Left ventricle myocardium inferior (tissue), 1 donor: Measurements from ENCODE around the gene UBA6. TPM values are rescaled to one million over a fixed set of nuclear protein-coding genes. Genes with fewer than 3 reads are reported as not detected.

Experiments used
- DNase-seq: peaks from one replicate; pipeline ENCODE4 v3.0.0-alpha.2; 2020
- H3K27ac ChIP-seq: fragments of 200-600 bp; replicated peaks from 2 replicates; pipeline ENCODE4 v1.8.0; 2021
- H3K27me3 ChIP-seq: fragments of 200-600 bp; 2 replicates; pipeline ENCODE4 v1.8.0; 2021; ENCODE audit warnings: low read depth
- H3K36me3 ChIP-seq: fragments of 200-600 bp; 2 replicates; pipeline ENCODE4 v1.8.0; 2021
- H3K4me1 ChIP-seq: fragments of 200-600 bp; 2 replicates; pipeline ENCODE4 v1.8.0; 2021
- H3K4me3 ChIP-seq: fragments of 200-600 bp; 2 replicates; pipeline ENCODE4 v1.8.0; 2021; ENCODE audit warnings: mild to moderate bottlenecking, moderate library complexity
- H3K9me3 ChIP-seq: fragments of 200-600 bp; replicated peaks from 2 replicates; pipeline ENCODE4 v1.8.0; 2021
- CTCF ChIP-seq: fragments of 200-600 bp; IDR thresholded peaks from 2 replicates; pipeline ENCODE4 v1.8.0; 2021; ENCODE audit warnings: antibody characterized with exemption, mild to moderate bottlenecking, borderline replicate concordance
- intact Hi-C: fragments of 100-400 bp; cut with micrococcal nuclease; formaldehyde crosslinking; loops from one replicate; pipeline ENCODE4 v1.11.0; 2022
- long read RNA-seq: library from polyadenylated mRNA; unstranded; transcript quantifications from one replicate; pipeline ENCODE4 v2.0.0, GENCODE V29; 2021
- total RNA-seq: library from RNA; stranded (reverse); fragmentation: NEBNext Ultra II Directional; extraction: Animal tissue kit (Norgen Biotek cat#: 25700); gene quantifications from one replicate; pipeline ENCODE4 v1.2.1, GENCODE V29; 2021
- donor health status: DM: no; HTN: yes; CAD: no; lungs with severe emphysema.

Gene UBA6
- 18.2 TPM for total RNA-seq
- long read RNA-seq, full-length matches to known transcripts: 5 of 9 reads
- long read RNA-seq, partial matches to known transcripts: 3 of 9 reads
- long read RNA-seq, other reads (novel, unspliced or antisense): 1 of 9 reads

DNA sequence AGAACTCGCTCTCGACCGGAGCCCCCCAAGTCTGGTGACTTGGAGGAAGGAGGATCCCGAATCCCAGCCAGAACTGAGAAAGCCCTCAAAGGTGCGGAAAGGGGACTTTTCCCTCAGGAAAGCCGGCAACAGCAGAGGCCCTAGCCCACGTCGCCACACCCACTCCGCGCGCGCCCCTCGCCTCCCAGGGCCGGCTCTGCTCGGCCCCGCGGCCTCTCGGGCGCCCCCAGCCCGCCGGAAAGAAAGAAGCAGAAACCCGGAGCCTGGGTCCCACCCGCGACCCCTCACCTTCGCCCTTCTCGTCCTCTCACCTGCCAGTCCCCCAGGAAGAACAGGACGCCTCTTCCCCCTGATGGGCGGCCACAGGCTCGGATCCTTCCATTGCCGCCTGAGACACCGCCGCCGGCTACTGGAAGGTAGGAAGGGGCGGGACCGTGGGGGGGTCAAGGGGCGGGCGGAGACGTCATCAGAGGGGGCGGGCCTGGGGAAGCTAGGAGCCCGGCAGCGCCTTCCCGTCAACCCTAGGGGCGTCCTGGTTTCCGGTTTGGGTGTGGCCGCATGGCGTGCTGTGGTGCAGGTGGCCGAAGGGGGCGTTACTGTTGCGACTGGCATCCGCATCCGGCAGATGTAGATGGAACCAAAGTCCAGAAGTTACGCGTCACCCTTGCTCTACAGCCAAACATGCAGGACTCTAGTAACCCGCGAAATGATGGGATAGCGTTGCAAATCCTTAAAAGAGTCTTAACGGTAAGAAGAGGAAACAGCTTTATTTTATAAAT lies at the start of gene UBA6:
TSS of gene UBA6 (minus strand) at position 418 of the 779 bp plus-strand sequence. CDS start at position 382, 36 bp downstream.
- Histone ChIP-seq H3K9me3 (no peaks in the 10 kb centered on the region), H3K4me1 (peaks cover 25% of the 10 kb centered on the region), H3K27ac (peak within 1 kb of the TSS; percentile 83), H3K27me3 (no peaks in the 10 kb centered on the region), H3K4me3 (peak within 1 kb of the TSS; percentile 89), H3K36me3 (no peaks in the 10 kb centered on the region)
- peak; percentile 70 for TF ChIP-seq CTCF
- peak; percentile 96 for DNase-seq
- intact Hi-C loops: no loop called here

- DNase-seq: no peak
- H3K27ac ChIP-seq: no peak overlapping the region
- no peaks in the 10 kb centered on the region for H3K36me3 ChIP-seq
- no peak for TF ChIP-seq CTCF
- no peak overlapping the region for H3K4me3 ChIP-seq
- H3K27me3 ChIP-seq: no peaks in the 10 kb centered on the region
- intact Hi-C loops: no loop called here
- H3K4me1 ChIP-seq: no peaks in the 10 kb centered on the region
- H3K9me3 ChIP-seq: no peaks in the 10 kb centered on the region
Observed at GRCh38 chr4:67750691-67751090, 49.7 kb upstream of the UBA6 start.

GRCh38 chr4:67749286-67749685 lies 48.3 kb upstream of the UBA6 start:
- no peak overlapping the region for H3K27ac ChIP-seq
- DNase-seq: no peak
- no peaks in the 10 kb centered on the region for H3K36me3 ChIP-seq
- H3K4me3 ChIP-seq: no peak overlapping the region
- no peaks in the 10 kb centered on the region for H3K27me3 ChIP-seq
- no peaks in the 10 kb centered on the region for H3K9me3 ChIP-seq
- intact Hi-C loops: no loop called here
- no peak for TF ChIP-seq CTCF
- no peaks in the 10 kb centered on the region for H3K4me1 ChIP-seq

GRCh38 chr4:67746797-67747495 lies 46.0 kb upstream of the UBA6 start:
- Histone ChIP-seq H3K4me3 (no peak overlapping the region), H3K27me3 (no peaks in the 10 kb centered on the region), H3K9me3 (no peaks in the 10 kb centered on the region), H3K27ac (no peak overlapping the region), H3K4me1 (no peaks in the 10 kb centered on the region), H3K36me3 (no peaks in the 10 kb centered on the region)
- peak; percentile 72 for TF ChIP-seq CTCF
- no peak for DNase-seq
- intact Hi-C loops: no loop called here

- no peaks in the 10 kb centered on the region for H3K36me3 ChIP-seq
- H3K27me3 ChIP-seq: no peaks in the 10 kb centered on the region
- DNase-seq: no peak
- H3K4me3 ChIP-seq: no peak overlapping the region
- no peaks in the 10 kb centered on the region for H3K4me1 ChIP-seq
- no peak overlapping the region for H3K27ac ChIP-seq
- no peaks in the 10 kb centered on the region for H3K9me3 ChIP-seq
- no peak for TF ChIP-seq CTCF
- intact Hi-C loops: no loop called here
Observed at GRCh38 chr4:67744561-67745283, 43.8 kb upstream of the UBA6 start.
